Aorta (tissue), 5 donors: ENCODE measurements around the gene SPATA21. TPM values are rescaled to one million over a fixed set of nuclear protein-coding genes. Genes with fewer than 3 reads are reported as not detected.

Experiments used
- ATAC-seq: fragments of 200-7000 bp; cut with Tn5 transposase; one replicate; pipeline ENCODE4 v1.9.1; 2022; ENCODE audit warnings: moderate library complexity; ENCODE audit not compliant: low FRiP score
- DNase-seq, 2 donors: peaks; one replicate each; pipeline ENCODE4 v3.0.0-alpha.2; 2020
- H3K27ac ChIP-seq, 2 donors: one replicate each; pipeline ENCODE4 v1.5.1; 2013; ENCODE audit warnings: low read length in 2 of 2, mild to moderate bottlenecking in 2 of 2, moderate library complexity in 2 of 2, control low read depth in 1 of 2, inconsistent platforms in 1 of 2, low read depth in 1 of 2
- H3K27me3 ChIP-seq, 2 donors: one replicate each; pipeline ENCODE4 v1.6.1; 2013; ENCODE audit warnings: control low read depth in 1 of 2, low read length in 1 of 2, mild to moderate bottlenecking in 1 of 2, moderate library complexity in 1 of 2; ENCODE audit not compliant: insufficient read depth in 2 of 2, control insufficient read depth in 1 of 2
- H3K36me3 ChIP-seq, 2 donors: one replicate each; pipeline ENCODE4 v1.6.1; 2013; ENCODE audit warnings: control low read depth in 1 of 2, low read length in 1 of 2, mild to moderate bottlenecking in 1 of 2; ENCODE audit not compliant: insufficient read depth in 2 of 2, control insufficient read depth in 1 of 2
- H3K4me1 ChIP-seq, 2 donors: one replicate each; pipeline ENCODE4 v1.6.1; 2013; ENCODE audit warnings: low read length in 2 of 2, control low read depth in 1 of 2, mild to moderate bottlenecking in 1 of 2, moderate library complexity in 1 of 2; ENCODE audit not compliant: insufficient read depth in 2 of 2, control insufficient read depth in 1 of 2
- H3K4me3 ChIP-seq, 2 donors: one replicate each; pipeline ENCODE4 v1.5.1; 2013; ENCODE audit warnings: low read length in 2 of 2, control low read depth in 1 of 2, mild to moderate bottlenecking in 1 of 2
- H3K9me3 ChIP-seq: one replicate; pipeline ENCODE4 v1.6.1; 2013; ENCODE audit warnings: mild to moderate bottlenecking, low read length; ENCODE audit not compliant: control insufficient read depth
- WGBS, 2 donors: extraction: QIAGEN DNeasy Blood & Tissue Kit; methylation state at CpG; one replicate each; pipeline ENCODE4 v1.1.7; 2013; 5-methylcytosine and 5-hydroxymethylcytosine counted together
- intact Hi-C, 2 donors: fragments of 100-400 bp; cut with DNase I; formaldehyde crosslinking; loops; one replicate each; pipeline versions ENCODE4 v1.14.2 to v1.15.0; 2022
- polyA plus RNA-seq, 2 donors: library from polyadenylated mRNA; stranded (reverse); fragments of 200-250 nt; gene quantifications; one replicate each; pipeline ENCODE4 v1.2.3, GENCODE V29; 2013
- total RNA-seq, 2 donors: library from RNA; stranded (reverse); fragmentation: NEBNext Ultra II Directional; extraction: Animal tissue kit (Norgen Biotek cat#: 25700); gene quantifications; one replicate each; pipeline ENCODE4 v1.2.1, GENCODE V29; 2021
- donor health status: healthy with polysubstance abuse.
- donor health status: Bipolar disorder and iron deficiency.
- donor health status: DM: no; HTN: no; CAD: no.
- donor health status: DM: no; HTN: no; CAD: no.
- donor health status: DM: yes; HTN: yes; CAD: no.

SPATA21 gene
- total and polyA plus RNA-seq, 4 donors: 0.33 to 0.38 TPM; not detected in 2

DNA sequence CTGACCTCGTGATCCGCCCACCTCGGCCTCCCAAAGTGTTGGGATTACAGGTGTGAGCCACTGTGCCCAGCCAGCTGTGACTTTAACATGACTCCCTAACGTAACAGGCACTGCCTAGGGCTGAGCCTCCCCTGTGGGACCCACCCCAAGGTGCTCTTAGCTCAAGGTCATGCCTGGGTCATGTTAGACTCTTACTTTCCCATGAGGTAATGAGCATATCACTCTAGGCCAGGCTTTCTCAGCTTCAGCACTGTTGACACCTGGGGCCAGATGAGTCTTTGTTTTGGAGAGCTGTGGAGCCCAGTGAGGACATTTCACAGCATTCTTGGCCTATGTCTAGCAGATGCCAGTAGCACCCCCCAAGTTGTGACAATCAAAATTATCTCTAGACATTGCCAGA is 7.8 kb upstream of the SPATA21 start:
- DNase-seq (no peak), ATAC-seq (no peak)
- H3K27me3 ChIP-seq: no peaks in the 10 kb centered on the region
- WGBS, 2 donors: 89 to 93% methylated on average over 4 of the region's 4 CpGs
- intact Hi-C loops: no loop called here
- H3K27ac ChIP-seq: no peak overlapping the region
- no peaks in the 10 kb centered on the region for H3K4me1 ChIP-seq
- H3K36me3 ChIP-seq: no peaks in the 10 kb centered on the region
- no peaks in the 10 kb centered on the region for H3K9me3 ChIP-seq
- H3K4me3 ChIP-seq: no peak overlapping the region

DNA sequence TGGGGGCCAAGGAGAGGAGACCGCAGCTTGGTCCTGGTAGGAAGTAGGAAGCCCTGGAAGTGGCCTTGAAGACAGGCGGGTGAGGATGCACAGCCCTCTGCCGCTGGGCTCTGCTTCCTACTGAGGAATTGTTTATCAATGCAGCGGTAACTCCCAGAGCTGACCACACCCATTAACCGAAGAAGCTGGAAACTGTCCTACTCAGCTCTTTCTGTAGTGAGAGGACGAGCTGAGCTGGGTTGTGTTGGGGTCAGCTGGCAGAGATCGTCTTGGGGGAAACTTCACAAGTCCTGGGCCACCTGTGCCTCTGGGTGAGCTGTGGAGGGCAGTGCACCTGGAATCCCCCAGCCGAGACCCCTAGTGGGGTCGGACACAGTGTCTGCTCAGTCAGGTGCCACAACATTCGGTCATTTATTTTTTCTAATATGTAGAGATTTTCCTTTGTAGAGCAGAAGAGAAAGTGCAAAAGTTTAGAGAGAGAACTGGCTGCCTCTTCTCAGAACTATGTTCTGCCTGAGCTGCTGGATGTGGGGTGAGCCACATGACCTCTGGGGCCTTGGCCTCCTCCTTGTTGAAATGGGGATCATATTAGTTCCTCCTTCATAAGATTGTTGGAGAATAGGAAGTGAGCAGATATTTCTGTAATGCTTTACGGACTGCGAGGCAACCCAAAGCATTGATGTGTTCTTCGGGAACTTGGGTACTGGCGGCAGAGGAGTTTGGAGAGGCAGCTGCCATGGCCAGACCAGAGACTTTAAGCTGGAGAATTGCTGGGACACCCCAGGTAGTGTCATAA is 6.9 kb upstream of the SPATA21 start:
- H3K27ac ChIP-seq: no peak overlapping the region
- H3K36me3 ChIP-seq: no peaks in the 10 kb centered on the region
- 88 to 91% methylated on average over 14 of the region's 14 CpGs for WGBS, 2 donors
- H3K9me3 ChIP-seq: no peaks in the 10 kb centered on the region
- intact Hi-C loops: loop anchor here in 1 of 2 donors (5.0 kb wide), 1 partner anchor 77 kb away; the partner anchor contains the start of gene SZRD1
- H3K4me1 ChIP-seq: no peaks in the 10 kb centered on the region
- DNase-seq (peak in 1 of 2 donors; percentile 69), ATAC-seq (no peak)
- H3K4me3 ChIP-seq: no peak overlapping the region
- H3K27me3 ChIP-seq: no peaks in the 10 kb centered on the region

DNA sequence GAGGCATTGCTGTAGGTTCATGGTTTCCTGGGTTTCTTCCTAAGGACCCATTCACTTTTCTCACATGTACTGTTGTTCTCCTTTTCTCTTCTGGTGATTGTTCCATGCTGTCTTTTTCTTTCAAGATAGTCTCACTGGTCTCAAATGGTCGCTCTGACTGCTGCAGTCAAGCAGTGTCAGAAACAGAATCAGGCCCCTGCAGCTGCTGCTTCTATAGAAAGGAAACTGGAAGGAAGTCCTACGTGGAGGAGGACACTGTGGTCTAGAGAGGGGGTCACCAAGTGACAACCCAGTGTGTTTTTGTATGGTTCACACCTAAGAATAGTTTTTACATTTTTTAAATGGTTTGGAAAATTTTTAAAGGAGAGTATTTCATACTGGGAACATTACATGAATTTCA is 5.7 kb upstream of the SPATA21 start:
- Histone ChIP-seq H3K4me3 (no peak overlapping the region), H3K27ac (no peak overlapping the region), H3K4me1 (no peaks in the 10 kb centered on the region), H3K27me3 (no peaks in the 10 kb centered on the region), H3K36me3 (no peaks in the 10 kb centered on the region), H3K9me3 (no peaks in the 10 kb centered on the region)
- 72 to 74% methylated on average over 2 of the region's 2 CpGs for WGBS, 2 donors
- intact Hi-C loops: loop anchor here in 1 of 2 donors (5.0 kb wide), 1 partner anchor 76 kb away; the partner anchor contains the start of gene SZRD1
- ATAC-seq: no peak
- no peak for DNase-seq

DNA sequence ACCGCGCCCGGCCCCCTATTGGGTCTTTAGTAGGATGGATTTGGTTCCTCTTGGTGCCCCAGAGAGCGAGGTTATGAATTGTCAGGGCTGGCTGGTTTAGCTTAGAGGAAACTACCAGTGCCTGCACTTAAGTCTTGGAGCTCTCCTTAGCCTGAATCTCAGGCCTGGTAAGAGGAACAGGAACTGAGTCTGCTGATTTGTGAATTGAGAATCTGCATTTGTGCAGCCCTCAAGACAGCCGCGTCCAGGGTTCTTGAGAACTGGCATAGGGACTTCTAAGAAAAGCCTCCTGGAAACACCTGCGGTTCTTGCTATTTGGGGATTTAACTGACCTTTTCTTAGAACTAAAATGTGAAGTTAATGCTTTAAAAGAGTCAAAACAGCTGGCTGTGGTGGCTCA is 5.0 kb upstream of the SPATA21 start:
- Histone ChIP-seq H3K27ac (no peak overlapping the region), H3K36me3 (no peaks in the 10 kb centered on the region), H3K4me1 (no peaks in the 10 kb centered on the region), H3K9me3 (no peaks in the 10 kb centered on the region), H3K4me3 (no peak overlapping the region), H3K27me3 (no peaks in the 10 kb centered on the region)
- DNase-seq (no peak), ATAC-seq (no peak)
- WGBS, 2 donors: 90 to 97% methylated on average over 7 of the region's 7 CpGs
- intact Hi-C loops: loop anchor here in 1 of 2 donors (5.0 kb wide), 1 partner anchor 75 kb away; the partner anchor contains the start of gene SZRD1

DNA sequence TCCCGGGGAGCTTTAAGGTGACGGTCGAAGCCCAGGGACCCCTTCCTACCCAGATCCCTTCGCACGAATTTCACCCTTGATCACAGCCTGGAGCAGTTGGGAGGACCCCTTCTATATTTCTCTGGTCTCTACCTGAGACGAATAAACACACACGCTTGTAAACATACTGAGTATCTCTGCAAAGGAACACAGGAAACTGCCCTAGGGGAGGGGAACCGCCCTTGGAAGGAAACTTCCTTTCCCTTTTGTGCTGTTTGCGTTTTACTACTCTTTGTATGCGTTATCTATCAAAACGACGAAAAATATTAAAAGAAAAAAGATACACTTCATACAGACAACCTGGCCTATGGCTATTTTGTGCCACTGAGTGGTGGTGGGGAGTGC is 4.0 kb upstream of the SPATA21 start:
- intact Hi-C loops: loop anchor here (2.0 to 5.0 kb wide), 2 partner anchors 74 kb away; partner anchors contain the start of gene SZRD1 (in 2 of the 2)
- H3K4me3 ChIP-seq: peak overlapping the region; percentile 61
- H3K27ac ChIP-seq: no peak overlapping the region
- H3K27me3 ChIP-seq: no peaks in the 10 kb centered on the region
- no peaks in the 10 kb centered on the region for H3K9me3 ChIP-seq
- DNase-seq: no peak
- no peak for ATAC-seq
- 2% methylated on average over 12 of the region's 12 CpGs for WGBS, 2 donors
- H3K4me1 ChIP-seq: no peaks in the 10 kb centered on the region
- H3K36me3 ChIP-seq: no peaks in the 10 kb centered on the region

DNA sequence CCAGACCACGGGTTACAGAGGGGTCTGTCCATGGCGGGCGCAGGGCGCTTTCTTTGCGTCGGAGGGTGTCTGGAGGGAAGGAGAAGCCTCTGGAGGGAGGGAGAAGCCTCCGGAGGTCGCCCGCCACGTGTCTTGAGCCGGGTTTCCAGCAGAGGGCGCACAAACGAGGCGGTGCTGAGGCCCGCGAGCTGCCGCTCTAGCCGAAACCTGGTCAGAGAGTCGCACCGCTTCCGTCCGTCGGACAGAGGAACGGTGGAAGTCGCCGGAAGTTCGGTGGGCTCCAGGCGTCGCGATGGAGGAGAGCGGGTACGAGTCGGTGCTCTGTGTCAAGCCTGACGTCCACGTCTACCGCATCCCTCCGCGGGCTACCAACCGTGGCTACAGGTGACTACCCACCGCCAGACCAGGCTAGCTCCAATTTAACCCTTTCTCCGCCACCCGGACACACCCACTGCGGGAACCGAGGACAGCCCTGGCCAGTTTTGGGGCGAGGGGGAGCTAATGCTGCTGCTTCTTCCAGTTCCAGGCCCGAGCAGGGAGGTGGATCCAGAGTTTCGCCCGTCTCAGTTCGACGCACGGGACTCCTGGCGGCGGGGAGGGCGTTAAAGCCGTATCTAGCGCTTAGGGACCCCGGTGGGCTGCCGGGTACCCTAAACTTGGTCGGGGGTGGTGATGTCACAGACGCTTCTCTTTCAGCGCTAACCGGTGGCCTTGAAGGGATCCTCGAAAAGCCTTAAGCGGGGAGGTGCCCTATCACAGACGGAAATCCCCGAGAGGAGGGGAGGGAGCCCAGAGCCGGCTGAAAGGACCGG is 3.5 kb upstream of the SPATA21 start, which contains the start of gene NECAP2:
TSS of gene NECAP2 (plus strand) at position 255 of the 812 bp plus-strand sequence. CDS start at position 293, 38 bp downstream.
- intact Hi-C loops: loop anchor here (2.0 to 5.0 kb wide), 2 partner anchors 73 to 74 kb away; partner anchors contain the start of gene SZRD1 (in 2 of the 2)
- Histone ChIP-seq H3K27me3 (no peaks in the 10 kb centered on the region), H3K36me3 (no peaks in the 10 kb centered on the region), H3K4me1 (no peaks in the 10 kb centered on the region), H3K27ac (peak within 1 kb of the TSS in 1 of 2 donors; percentile 27), H3K4me3 (peak within 1 kb of the TSS; percentile 61), H3K9me3 (no peaks in the 10 kb centered on the region)
- 0 to 1% methylated on average over 63 to 68 of the region's 68 CpGs for WGBS, 2 donors
- ATAC-seq (peak; percentile 97), DNase-seq (peak; percentile 96 to 99)

DNA sequence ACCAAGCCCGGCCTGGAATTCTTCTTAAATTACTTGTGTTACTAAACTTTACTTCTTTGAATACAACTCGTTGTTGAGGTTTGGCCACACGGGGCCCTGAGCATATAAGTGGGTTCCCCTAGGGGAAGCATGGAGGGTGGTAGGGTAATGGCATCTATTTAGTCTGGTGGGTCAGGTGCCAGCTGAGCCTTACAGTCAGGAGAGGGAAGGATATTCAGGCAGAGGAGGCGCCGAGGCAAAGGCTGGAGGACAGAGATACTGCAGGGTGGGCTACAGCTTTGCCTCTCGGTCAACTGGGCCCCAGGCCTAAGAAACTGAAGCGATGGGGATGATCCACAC is 2.9 kb upstream of the SPATA21 start:
- intact Hi-C loops: loop anchor here (2.0 to 5.0 kb wide), 2 partner anchors 73 kb away; partner anchors contain the start of gene SZRD1 (in 2 of the 2)
- Histone ChIP-seq H3K4me1 (no peaks in the 10 kb centered on the region), H3K27ac (no peak overlapping the region), H3K27me3 (no peaks in the 10 kb centered on the region), H3K9me3 (no peaks in the 10 kb centered on the region), H3K36me3 (no peaks in the 10 kb centered on the region), H3K4me3 (no peak overlapping the region)
- ATAC-seq: peak; percentile 37
- no peak for DNase-seq
- WGBS, 2 donors: 40 to 47% methylated on average over 7 of the region's 7 CpGs

DNA sequence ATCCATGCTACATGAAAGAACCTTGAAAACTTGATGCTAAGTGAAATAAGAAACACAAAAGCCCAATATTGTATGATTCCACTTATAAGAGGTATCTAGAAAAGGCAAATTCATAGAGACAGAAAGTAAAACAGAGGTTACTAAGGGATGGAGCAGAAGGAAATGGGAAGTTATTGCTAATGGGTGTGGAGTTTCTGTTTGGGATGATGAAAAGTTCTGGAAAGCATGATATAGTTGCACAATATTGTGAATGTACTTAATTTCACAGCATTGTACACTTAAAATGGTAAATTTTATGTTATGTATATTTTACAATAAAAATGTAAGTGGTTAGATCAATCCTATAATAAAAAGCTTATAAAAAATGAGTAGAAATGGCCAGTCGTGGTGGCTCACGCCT is 1.7 kb upstream of the SPATA21 start:
- no peak for ATAC-seq
- Histone ChIP-seq H3K27ac (no peak overlapping the region), H3K4me1 (no peaks in the 10 kb centered on the region), H3K27me3 (no peaks in the 10 kb centered on the region), H3K9me3 (no peaks in the 10 kb centered on the region), H3K4me3 (no peak overlapping the region), H3K36me3 (no peaks in the 10 kb centered on the region)
- 82 to 90% methylated on average over 2 of the region's 2 CpGs for WGBS, 2 donors
- intact Hi-C loops: no loop called here
- DNase-seq: no peak
